GM19455 (cell line): Measurements from ENCODE around the gene INKA2.
"Not testable (repeated sequence)": the region's sequence is repeated elsewhere in the genome, so short reads cannot be mapped to it uniquely, and the experiment has no call there.

Source experiments
- ATAC-seq: cut with Tn5 transposase; IDR thresholded peaks from one replicate; pipeline ENCODE4 v1.9.1; 2021; ENCODE audit not compliant: unreplicated experiment

Gene INKA2

GRCh38 chr1:111751906-111752575 lies 12.8 kb upstream of the INKA2 start:
- no peak for ATAC-seq

DNA sequence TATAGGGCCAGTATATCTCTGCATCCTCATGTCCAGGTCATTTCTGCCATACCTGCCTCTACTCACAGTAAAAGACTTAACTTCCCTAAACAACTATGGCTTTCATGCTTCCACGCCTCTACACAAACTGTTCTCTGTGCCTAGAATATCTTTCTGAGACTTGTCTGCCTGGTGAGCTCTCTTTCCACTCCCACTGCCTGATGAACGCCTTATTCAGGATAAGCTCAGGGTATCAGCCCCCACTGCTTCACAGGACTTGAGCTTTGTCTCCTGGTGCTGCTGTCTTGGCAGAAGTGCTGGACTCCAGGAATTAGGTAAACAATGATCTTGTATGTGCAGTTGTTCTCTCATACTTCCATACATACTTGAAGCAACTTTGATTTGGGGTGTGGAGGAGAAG lies 11.7 kb upstream of the INKA2 start:
- no peak for ATAC-seq

- no peak for ATAC-seq
Observed at GRCh38 chr1:111749628-111750027, 10.4 kb upstream of the INKA2 start.

- no peak for ATAC-seq
Observed at GRCh38 chr1:111747947-111748346, 8.8 kb upstream of the INKA2 start.

DNA sequence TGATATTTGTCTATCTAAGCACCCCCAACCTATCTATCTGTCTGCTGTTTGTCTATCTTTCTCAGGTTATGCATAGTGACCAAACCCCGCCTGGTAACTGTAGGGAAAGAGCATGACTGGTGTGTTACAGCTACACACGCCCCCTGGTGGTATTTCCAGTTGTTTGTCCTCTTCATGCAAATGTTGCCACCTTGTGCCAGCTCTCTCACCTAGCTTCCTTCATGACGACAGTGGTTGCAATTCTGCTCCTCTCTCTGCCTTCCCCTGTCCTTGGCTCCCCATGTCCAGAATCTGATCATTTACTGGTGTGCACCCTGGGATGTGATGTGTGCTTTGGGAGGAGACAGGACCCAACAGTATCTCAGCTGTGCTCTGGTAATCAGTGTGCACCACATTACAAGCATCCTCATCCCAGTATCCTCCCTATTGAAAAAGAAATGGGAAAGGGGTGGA lies 8.1 kb upstream of the INKA2 start:
- ATAC-seq = no peak

DNA sequence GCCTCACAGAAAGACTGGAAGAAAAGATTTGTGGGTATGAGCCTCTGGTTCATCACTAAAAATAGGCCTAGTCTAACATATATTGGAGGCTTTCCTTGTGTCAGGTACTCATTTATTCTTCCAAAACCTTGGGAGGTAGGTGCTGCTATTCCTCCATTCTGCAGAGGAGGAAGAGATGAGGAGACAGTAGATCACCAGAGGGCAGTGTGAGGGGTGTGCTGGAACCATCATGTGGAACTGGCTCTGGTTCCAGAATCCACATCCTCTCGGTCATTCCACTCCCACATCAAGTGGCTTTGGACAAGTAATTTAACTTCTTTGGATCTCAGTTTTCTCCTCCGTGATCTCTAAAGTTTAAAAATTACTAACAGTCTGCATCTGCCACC lies 7.4 kb upstream of the INKA2 start:
- ATAC-seq = no peak

DNA sequence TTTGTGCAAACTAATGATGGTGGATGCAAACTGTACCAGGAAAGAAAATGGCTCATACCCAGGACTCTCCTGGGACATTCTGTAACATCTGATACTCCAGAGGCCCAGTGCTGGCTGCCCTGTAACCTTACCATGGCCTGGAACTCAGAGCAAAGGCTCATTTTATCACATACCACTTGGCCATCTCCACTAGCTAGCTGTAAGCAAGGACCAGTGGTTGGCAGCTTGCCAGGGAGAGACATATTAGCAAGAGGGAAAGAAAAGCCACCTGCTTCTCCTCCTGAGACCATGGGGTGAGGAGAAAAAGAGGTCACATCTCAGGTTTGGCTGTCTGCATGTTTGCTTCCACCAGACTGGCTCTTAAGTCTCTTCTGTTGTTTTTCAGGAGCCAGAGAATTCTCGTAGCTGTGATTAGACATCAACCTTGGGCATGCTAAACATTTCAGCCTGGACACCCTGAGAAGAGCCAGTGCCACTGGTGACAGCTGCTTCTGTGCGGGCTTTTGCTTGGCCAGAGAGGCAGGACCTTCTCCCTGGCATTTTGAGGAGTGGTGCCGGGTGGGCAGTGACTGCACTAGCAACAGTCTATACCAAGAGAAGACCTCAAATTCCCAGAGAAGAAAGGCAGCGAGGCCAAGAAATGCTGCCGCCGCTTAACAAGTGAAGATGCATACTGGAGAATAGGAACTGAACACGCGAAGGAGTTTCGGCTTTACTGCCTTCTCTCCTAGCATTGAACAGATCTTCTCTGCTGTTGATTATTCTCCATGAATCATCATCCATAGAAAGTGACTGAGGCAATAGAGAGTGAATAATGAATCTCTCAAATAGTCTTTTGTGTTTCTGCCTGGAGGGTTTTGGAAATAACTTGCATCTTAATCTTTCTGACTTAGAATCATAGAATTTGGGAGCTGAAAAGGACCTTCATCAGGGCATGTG lies 6.7 kb upstream of the INKA2 start:
- ATAC-seq = no peak

GRCh38 chr1:111743679-111744101 lies 4.5 kb upstream of the INKA2 start:
- no peak for ATAC-seq

- no peak for ATAC-seq
Observed at GRCh38 chr1:111742938-111743549, 3.8 kb upstream of the INKA2 start.

DNA sequence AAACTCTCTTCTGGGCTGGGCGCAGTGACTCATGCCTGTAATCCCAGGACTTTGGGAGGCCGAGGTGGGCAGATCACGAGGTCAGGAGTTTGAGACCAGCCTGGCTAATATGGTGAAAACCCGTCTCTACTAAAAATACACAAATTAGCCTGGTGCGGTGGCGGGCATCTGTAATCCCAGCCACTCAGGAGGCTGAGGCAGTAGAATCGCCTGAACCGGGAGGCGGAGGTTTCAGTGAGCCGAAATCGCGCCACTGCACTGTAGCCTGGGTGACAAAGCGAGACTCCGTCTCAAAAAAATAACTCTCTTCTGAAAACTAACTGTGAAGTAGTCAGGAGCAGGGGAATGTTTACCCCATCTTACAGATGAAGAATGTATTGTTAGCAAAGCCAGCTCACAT lies 3.1 kb upstream of the INKA2 start:
- not testable (repeated sequence) for ATAC-seq

DNA sequence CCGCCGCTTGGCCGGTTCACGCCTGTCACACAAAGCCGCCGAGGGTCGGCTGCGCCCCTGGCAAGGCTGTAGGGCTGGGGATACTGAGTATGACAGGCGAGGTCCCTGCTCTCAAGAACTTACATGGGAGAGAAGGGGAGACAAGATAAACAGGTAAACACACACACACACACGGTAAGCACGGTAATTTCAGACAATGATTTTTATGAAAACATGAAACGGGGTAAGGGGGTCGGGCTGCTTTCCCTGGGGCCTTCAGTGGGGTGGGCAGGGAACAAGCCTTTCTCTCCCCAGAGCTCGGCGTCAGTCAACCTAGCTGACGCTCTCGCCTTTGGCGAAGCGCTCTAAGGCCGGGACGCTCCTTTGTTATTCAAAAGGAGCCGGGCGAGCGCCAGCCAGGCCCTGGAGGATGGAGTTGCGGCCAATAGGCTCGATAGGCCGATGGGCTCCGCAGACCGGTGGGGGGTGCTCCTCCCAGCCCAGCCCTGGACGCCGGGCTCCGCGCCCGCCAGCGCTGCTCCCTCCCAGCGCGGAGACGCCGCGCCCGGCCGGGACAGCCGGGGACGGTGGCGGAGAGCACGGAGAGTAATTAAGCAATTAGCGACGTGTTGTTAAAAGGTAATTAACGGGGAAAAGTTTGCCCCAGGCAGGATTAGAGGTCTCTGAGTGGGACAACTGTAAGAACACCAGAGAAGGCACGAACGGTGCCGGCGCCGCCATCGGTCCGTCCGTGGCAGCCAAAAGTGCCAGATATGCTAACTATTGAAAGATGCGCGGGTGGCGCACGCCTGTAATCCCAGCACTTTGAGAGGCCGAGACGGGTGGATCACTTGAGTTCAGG lies 950 bp upstream of the INKA2 start:
- no peak for ATAC-seq

- peak; percentile 62 for ATAC-seq
Observed at GRCh38 chr1:111738436-111739193, 580 bp downstream of the INKA2 start.

GRCh38 chr1:111738133-111738435 lies 1.1 kb downstream of the INKA2 start:
- no peak for ATAC-seq

- ATAC-seq = no peak
Observed at GRCh38 chr1:111737216-111738132, 1.7 kb downstream of the INKA2 start.

DNA sequence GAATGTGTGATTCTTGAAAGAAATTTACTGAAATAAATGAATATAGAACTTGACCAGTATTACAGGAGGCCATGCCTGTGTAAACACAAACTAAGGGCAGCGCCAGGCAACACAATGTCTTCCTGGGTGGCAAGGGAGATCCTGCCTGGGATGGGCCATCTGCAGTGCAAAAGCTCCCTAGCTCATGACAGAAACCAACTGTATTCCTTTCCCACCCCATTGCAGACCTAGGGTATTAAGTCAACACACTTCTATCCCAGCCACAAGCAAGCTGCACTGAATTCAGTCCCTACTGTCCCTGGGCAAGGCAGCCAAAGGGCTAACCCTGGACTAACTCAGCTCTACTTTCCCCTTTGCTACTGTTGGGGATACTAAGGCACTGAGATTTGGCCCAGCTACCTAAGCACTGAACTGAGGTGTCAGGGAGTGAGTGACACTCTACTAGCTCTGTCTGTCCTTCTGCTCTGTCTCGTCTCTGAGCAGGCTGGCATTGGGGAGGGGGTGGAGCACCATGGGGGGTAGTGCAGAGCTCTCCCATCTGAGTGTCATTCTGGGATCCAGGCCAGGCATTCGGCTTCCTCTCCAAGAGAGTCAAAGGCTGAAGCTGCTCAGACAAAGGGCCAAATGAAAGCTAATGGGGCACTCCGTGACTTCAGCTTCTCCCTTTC lies 2.5 kb downstream of the INKA2 start:
- no peak for ATAC-seq

DNA sequence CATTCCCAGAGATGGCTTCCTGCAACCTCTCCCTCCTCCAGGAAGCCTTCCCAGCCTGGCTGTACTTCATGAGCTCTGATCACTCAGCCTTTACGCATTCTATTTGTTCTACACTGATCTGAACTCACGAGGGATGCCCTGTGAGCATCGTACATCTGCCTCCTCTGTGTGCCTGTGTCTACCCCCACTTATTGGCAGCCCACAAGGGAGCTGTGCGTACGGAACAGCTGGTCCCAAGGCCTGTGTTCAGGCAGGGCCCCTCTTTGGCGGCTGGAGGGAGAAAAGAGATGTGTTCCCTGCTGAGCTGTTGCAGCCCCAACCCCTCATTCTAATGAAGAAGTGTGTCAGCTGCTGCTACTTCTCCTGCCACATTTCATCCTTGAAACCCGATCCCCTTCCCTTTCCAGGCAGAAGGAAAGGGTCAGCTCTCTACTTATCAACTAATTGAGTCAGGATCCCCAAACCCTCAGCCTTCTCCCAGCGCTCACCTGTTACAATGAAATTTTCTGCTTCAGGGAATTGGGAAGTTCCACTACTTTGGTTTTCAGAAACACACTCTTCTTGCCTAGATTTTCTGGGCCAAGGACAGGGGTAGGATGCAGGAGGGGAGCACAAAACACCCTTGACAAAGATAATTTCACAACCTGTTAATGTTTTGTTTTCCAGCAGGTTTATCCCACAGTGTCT lies 3.2 kb downstream of the INKA2 start:
- ATAC-seq = no peak

DNA sequence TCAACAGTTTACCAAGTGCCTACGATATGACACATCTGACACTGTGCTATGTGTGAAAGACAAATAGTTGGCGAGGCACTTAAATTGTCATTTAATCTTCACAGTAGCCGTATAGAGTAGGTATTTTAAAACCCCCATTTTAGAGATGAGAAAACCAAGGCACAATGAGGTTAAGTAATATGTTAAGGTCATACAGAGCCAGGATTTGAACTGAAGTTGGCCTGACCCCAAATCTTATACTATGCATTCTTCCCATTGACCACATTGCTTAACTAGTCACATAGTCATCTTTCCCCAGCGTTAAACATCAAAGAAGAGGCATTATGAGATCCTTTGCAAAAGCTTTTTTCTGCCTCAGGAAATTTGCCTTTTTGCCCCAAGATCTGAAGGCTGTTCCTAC lies 3.9 kb downstream of the INKA2 start:
- no peak for ATAC-seq

- no peak for ATAC-seq
Observed at GRCh38 chr1:111734856-111735255, 4.3 kb downstream of the INKA2 start.
